GM04503 (cell line): Measurements from ENCODE around the gene CNOT1.

ENCODE experiments used
- DNase-seq: peaks from one replicate; pipeline ENCODE4 v3.0.0-alpha.2; 2012; ENCODE audit warnings: low read depth

CNOT1 gene

GRCh38 chr16:58487566-58488351, 141.9 kb downstream of the CNOT1 start:
- peak; percentile 9 for DNase-seq

DNA sequence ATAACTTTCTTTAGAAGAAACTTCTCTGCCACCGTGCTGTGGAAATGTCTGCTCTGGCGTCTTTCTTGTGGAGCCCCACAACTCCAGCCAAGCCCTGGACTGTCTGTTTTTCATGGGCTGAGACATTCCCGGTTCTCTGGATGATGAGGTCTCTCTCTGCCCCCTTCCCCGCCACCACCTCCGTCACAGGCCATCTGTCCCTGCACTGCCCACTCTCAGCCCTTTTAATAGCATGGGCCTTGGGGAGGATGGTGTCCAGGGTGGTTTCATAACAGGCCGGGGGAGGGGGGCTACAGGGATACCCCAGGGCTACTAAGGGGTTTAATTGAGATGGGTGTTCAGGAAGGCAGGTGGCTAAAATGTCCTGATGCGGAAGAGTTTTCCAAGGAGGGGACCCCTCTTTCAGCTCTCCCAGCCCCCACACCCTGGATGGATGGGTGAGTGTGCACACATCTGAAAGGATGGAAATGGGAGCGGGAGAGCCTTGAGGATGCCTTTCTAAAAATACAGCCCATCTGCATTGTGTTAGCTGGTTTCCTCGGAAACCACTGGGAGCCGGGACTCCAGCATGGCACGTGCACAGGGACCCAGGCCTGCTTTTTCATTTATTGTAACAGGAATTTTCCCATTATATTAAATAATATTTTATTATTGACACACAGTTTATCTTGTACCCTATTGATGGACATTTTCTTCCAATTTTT, 144.3 kb downstream of the CNOT1 start:
- DNase-seq, result no peak

- DNase-seq, result no peak
These were observed 147.7 kb downstream of the CNOT1 start for GRCh38 chr16:58481931-58482330.

GRCh38 chr16:58481226-58481869, 148.3 kb downstream of the CNOT1 start:
- DNase-seq, result no peak

DNA sequence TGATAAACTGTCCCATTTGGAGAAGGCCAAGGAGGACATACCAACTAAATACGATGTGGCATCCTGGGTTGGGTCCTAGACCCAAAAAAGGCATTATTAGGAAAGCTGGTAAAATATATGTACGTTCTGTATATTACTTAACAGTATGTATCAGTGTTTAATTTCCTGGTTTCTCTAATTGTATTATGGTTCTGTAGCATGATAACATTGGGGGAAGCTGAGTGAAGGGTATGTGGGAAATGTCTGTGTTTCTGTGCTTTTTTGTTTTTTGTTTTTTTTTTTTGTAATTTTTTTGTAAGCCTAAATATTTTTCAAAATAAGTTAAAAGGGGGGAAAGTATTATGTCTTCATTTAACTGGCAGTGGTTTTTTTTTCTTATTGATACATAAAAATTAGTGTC, 151.2 kb downstream of the CNOT1 start:
- DNase-seq, result no peak

- DNase-seq, result no peak
These were observed 152.8 kb downstream of the CNOT1 start for GRCh38 chr16:58476791-58477190.

DNA sequence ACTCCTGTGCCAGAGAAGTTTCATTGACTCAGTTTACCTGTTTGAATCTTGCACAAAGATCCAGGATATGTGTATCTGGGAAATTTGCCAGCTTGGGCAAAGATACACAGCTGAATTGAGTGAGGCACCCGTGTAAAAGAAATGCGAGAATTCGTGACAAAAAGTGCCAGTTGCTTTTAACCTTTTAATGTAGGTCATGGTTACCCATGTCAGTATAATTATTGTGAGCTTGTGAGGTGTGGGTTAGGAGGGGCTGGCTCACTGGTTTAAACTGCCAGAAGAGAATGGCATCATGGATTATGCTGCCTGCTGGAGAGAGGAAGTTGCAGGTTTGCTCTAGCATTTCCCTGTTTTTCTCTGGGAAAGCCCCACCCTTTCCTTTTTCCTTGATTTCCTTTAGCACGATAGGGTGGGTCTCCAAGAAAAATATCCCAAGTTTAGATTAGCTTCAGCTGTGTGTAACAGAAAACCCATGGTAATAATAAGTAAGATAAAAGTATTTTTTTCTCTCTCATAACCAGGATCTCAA, 154.5 kb downstream of the CNOT1 start:
- no peak for DNase-seq

DNA sequence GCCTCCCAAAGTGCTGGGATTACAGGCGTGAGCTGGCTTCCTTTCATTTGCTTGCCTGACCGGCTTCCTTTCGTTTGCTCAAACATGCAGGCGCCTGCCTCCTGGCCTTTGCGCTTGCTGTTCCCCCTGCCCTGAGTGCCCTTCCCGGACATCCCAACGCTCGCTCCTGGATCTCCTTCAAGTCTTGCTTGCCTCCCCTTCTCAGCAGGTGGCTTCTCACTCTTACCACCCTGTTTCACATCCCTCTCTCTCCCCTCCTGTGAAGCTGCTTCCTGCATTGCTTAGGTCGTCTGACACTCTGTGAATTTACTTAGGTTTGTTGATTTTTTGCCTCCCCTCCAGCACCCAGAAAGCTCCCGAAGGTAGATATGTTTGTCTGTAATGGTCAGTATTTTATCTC, 155.3 kb downstream of the CNOT1 start:
- no peak for DNase-seq

DNA sequence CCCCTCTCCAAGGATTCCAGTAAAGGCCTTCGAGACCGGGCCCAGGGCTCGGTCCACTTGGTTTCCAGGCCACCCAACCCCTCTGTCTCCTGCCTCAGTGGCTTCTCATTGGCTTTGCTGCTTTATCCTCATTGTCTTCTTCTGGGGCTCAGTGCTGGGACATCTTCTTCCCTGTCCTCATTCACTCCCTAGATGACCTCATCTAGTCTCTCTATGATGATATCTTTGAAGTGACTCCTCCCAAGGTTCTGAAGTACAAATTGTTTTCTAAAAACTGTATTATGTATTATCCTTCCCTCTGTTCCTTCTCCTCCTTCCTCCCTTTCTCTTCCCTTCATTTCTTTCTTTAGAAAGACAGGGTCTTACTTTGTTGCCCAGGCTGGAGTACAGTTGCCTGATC, 156.8 kb downstream of the CNOT1 start:
- DNase-seq, result no peak

DNA sequence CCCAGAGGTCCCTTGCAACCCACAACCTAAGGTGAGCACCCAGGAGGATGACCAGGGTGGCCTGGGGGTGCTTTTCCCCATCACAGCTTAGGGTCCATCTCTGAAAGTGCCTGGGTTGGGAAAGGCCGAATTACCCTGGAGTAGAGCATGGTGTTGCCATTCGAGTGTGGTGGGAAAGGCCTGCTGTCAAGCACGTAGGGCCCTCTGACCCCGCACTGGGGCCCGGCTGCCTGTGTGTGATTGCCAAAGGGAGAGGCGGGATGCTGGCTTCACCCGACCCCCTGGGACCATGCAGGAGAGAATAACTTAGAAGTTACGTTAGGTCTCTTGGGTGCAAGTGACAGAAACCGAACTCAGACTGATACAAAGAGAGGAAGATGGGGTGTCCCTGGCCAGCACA, 157.4 kb downstream of the CNOT1 start:
- no peak for DNase-seq

DNA sequence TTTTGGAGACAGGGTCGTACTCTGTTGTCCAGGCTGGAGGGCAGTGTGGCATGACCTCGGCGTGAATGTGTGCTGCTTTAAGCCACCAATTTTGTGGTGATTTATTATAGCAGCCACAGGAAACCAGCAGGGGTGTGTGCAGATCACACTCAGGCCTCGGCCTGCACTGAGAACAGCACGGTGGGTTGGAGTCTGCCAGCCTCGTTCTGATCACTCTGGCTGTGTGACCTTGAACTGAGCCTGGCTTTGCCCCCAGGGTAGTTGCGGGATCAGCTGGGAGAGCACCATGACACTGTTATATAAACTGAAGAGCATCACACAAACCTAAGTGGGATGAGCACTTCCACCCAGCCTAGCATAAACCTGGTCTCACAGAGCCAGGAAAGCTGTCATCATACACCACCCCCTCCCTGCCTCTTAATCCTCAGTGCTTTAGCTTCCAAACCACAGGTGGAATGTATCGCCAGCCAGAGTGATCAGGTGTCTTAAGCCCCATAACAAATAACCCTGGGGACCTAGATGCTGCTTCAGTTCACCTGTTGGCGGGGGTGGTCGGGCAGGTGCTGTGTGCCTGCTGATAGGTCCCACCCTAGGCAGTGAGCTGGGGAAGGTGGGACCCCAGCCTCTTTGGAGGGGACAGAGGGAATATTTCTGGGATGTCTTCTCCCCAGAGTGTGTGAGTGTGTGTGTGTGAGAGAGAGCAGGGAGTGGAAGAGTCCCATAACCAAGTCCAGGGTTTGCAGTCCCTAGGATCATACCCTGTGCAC, 158.2 kb downstream of the CNOT1 start:
- no peak for DNase-seq
